Measurements from ENCODE around the gene TTC17.

GRCh38 chr11:43503417-43503816, 144.7 kb downstream of the TTC17 start:
- TF ChIP-seq ZNF416 (tag by site-specific recombination; IDR thresholded peaks at IDR 0.05) (no peak), PATZ1 (tag by site-specific recombination; IDR thresholded peaks at IDR 0.05) (no peak), CTCF (tag by site-specific recombination; IDR thresholded peaks at IDR 0.05) (no peak), TCF7L2 (IDR thresholded peaks at IDR 0.05; ENCODE audit: borderline replicate concordance, low read depth, low read length) (no peak), ZNF560 (tag by site-specific recombination; IDR thresholded peaks at IDR 0.05; ENCODE audit: borderline replicate concordance) (no peak), ZNF473 (tag by site-specific recombination; IDR thresholded peaks at IDR 0.05) (no peak), ZNF138 (tag by site-specific recombination; IDR thresholded peaks at IDR 0.05; ENCODE audit: borderline replicate concordance) (no peak), ELK4 (IDR thresholded peaks at IDR 0.05; ENCODE audit: borderline replicate concordance, low read depth, low read length) (no peak), ZNF629 (tag by site-specific recombination; IDR thresholded peaks at IDR 0.05) (no peak)
